ENCODE results near the gene WDR93. TPM values are rescaled to one million over a fixed set of nuclear protein-coding genes. Genes with fewer than 3 reads are reported as not detected.
A peak's percentile ranks its signal among the peaks of the same experiment; 100 is the strongest.

The WDR93 gene
- total RNA-seq, 1 experiment from 2014 or later = 0.33 TPM

DNA sequence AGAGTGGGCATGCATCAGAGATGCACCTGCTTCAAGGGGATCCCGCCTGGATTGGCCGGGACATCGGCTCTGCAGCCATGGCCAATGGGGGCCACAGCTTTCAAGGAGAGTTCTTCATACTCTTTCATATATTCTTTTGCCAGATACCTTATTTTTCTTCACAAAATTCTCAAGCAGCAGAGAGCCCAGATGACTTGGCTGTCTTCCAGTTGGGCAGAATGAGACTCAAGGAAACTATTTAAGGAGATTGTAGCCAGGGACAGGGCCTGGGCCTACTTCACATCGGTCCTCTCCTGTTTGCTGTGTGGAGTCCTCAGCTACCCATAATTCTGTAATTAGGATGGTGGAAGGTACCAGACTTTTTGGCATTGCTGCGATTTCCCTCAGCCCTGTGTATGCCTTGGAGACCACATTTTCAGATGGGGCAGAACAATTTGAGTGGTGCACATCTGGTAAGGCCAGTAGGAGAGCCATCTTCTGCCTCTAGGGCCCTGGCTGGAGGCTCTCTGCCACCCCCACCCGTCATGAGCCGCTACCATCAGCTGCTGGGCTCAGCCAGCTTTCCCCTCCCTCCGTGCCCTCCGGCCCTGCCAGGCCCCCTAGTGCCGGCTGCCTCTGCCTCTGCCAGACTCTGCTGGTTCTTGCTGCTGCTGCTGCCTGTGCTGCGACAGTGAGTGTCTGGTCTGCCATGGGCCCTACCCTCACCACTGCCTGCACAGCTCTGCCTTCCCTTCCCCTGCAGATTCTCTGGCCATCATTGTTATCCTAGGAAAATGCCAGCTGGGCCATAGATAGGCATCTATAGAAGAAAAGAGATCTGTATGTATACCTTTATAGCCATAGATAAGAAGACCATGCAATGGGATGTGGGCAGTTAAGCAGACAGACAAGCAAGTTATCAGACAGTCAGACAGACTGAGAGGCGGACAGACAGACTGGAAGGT lies 18.1 kb upstream of the WDR93 start:
- no peaks in the 10 kb centered on the region for H3K27me3 Mint-ChIP-seq (ENCODE audit: insufficient read depth, unreplicated experiment)
- BruUV-seq (replicated peaks) = no TSS peak
- DNase-seq (ENCODE audit: unreplicated experiment) = no peak
- no peak overlapping the region for H3K27ac Mint-ChIP-seq (ENCODE audit: low read depth, unreplicated experiment)
- ChIA-PET POLR2A (no interaction called here), CTCF (interaction anchor here (0.6 to 1.2 kb wide), 4 partner anchors 10 to 328 kb away, joined by 3 to 4 read pairs (median 3); no protein-coding TSS in a partner anchor)
- H3K36me3 Mint-ChIP-seq (ENCODE audit: insufficient read depth, unreplicated experiment) = no peaks in the 10 kb centered on the region
- TF ChIP-seq, protein P1, sequence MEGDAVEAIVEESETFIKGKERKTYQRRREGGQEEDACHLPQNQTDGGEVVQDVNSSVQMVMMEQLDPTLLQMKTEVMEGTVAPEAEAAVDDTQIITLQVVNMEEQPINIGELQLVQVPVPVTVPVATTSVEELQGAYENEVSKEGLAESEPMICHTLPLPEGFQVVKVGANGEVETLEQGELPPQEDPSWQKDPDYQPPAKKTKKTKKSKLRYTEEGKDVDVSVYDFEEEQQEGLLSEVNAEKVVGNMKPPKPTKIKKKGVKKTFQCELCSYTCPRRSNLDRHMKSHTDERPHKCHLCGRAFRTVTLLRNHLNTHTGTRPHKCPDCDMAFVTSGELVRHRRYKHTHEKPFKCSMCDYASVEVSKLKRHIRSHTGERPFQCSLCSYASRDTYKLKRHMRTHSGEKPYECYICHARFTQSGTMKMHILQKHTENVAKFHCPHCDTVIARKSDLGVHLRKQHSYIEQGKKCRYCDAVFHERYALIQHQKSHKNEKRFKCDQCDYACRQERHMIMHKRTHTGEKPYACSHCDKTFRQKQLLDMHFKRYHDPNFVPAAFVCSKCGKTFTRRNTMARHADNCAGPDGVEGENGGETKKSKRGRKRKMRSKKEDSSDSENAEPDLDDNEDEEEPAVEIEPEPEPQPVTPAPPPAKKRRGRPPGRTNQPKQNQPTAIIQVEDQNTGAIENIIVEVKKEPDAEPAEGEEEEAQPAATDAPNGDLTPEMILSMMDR (IDR thresholded peaks at IDR 0.05; ENCODE audit: unreplicated experiment) = no peak
- intact Hi-C loops (cut with micrococcal nuclease) = no loop called here
- H3K4me3 Mint-ChIP-seq (ENCODE audit: unreplicated experiment) = no peak overlapping the region
- H3K9me3 Mint-ChIP-seq (ENCODE audit: unreplicated experiment) = no peaks in the 10 kb centered on the region
- no peaks in the 10 kb centered on the region for H3K4me1 Mint-ChIP-seq (ENCODE audit: insufficient read depth, unreplicated experiment)

DNA sequence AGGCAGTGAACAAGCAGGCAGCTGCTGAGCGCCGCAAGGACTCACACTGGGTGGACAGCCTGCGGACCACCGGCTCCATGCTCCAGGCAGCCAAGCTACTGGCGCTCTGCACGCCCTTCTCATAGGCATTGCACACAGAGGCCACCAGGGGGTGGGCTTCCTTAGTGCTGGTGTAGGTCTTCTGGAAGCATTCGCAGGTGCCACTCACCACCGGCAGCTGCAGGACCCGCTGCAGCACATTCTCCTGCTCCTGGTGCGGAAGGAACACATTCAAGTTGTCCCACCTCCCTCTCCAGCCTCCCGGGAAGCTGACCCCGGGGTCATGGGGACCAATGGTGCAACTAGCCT lies 17.5 kb upstream of the WDR93 start:
- H3K4me1 Mint-ChIP-seq (ENCODE audit: insufficient read depth, unreplicated experiment) = no peaks in the 10 kb centered on the region
- intact Hi-C loops (cut with micrococcal nuclease) = no loop called here
- peak; percentile 53 for DNase-seq (ENCODE audit: unreplicated experiment)
- no peak overlapping the region for H3K4me3 Mint-ChIP-seq (ENCODE audit: unreplicated experiment)
- H3K9me3 Mint-ChIP-seq (ENCODE audit: unreplicated experiment) = no peaks in the 10 kb centered on the region
- BruUV-seq (replicated peaks) = no TSS peak
- no peak overlapping the region for H3K27ac Mint-ChIP-seq (ENCODE audit: low read depth, unreplicated experiment)
- POLR2A ChIA-PET = no interaction called here
- H3K36me3 Mint-ChIP-seq (ENCODE audit: insufficient read depth, unreplicated experiment) = no peaks in the 10 kb centered on the region
- CTCF ChIA-PET = interaction anchor here (0.6 to 1.2 kb wide), 3 partner anchors 10 to 916 kb away, joined by 3 to 4 read pairs (median 4); no protein-coding TSS in a partner anchor
- H3K27me3 Mint-ChIP-seq (ENCODE audit: insufficient read depth, unreplicated experiment) = no peaks in the 10 kb centered on the region
- TF ChIP-seq, protein P1 (IDR thresholded peaks at IDR 0.05; ENCODE audit: unreplicated experiment) = peak; percentile 23

DNA sequence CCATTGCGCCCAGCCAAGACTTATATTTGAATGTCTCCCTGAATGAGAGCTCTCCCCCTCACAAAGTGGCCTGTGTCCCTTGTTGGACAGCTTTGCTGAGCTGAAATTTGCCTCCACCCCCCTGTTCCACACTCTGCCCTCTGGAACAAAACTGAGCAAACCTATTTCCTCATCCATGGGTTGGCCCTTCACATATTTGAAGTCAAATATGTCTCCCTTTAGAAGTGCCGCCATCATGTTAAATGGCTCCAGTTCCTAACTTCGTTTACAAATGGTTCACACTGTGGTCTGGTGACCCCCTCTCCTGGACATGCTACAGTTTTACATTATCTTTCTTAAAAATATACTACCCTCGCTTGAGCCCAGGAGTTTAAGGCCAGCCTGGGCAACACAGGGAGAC lies 16.1 kb upstream of the WDR93 start:
- H3K27me3 Mint-ChIP-seq (ENCODE audit: insufficient read depth, unreplicated experiment) = no peaks in the 10 kb centered on the region
- POLR2A ChIA-PET = interaction anchor here (0.9 to 1.2 kb wide), 2 partner anchors 10 to 11 kb away, joined by 3 to 4 read pairs; no protein-coding TSS in a partner anchor
- no peak overlapping the region for H3K4me3 Mint-ChIP-seq (ENCODE audit: unreplicated experiment)
- no peak for DNase-seq (ENCODE audit: unreplicated experiment)
- H3K36me3 Mint-ChIP-seq (ENCODE audit: insufficient read depth, unreplicated experiment) = no peaks in the 10 kb centered on the region
- H3K27ac Mint-ChIP-seq (ENCODE audit: low read depth, unreplicated experiment) = no peak overlapping the region
- TF ChIP-seq, protein P1 (IDR thresholded peaks at IDR 0.05; ENCODE audit: unreplicated experiment) = no peak
- H3K4me1 Mint-ChIP-seq (ENCODE audit: insufficient read depth, unreplicated experiment) = no peaks in the 10 kb centered on the region
- BruUV-seq (replicated peaks) = no TSS peak
- H3K9me3 Mint-ChIP-seq (ENCODE audit: unreplicated experiment) = no peaks in the 10 kb centered on the region
- CTCF ChIA-PET = interaction anchor here (0.6 to 0.9 kb wide), 2 partner anchors 25 to 45 kb away, joined by 3 to 5 read pairs; no protein-coding TSS in a partner anchor
- intact Hi-C loops (cut with micrococcal nuclease) = no loop called here

DNA sequence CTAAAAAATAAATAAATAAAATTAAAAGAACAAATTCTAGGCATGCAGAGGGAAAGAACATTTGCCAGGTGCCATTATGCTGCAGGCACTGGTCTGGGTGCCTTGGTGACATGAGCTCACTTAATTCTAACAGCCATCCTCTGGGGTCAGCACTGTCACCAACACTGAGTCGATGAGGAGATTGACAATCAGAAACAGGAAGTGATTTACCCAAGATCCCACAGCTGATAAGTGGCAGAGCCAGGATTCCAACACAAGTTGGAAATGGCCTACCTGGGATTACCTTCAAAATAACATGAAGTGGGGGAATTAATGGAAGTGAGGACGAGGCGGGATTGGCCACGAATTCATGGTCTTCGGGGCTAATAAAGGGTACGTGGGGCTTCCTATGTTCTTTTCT lies 15.0 kb upstream of the WDR93 start:
- Mint-ChIP-seq H3K36me3 (ENCODE audit: insufficient read depth, unreplicated experiment) (no peaks in the 10 kb centered on the region), H3K27ac (ENCODE audit: low read depth, unreplicated experiment) (no peak overlapping the region), H3K9me3 (ENCODE audit: unreplicated experiment) (no peaks in the 10 kb centered on the region), H3K4me1 (ENCODE audit: insufficient read depth, unreplicated experiment) (peaks cover 8% of the 10 kb centered on the region), H3K27me3 (ENCODE audit: insufficient read depth, unreplicated experiment) (no peaks in the 10 kb centered on the region), H3K4me3 (ENCODE audit: unreplicated experiment) (no peak overlapping the region)
- DNase-seq (ENCODE audit: unreplicated experiment) = no peak
- TF ChIP-seq, protein P1 (IDR thresholded peaks at IDR 0.05; ENCODE audit: unreplicated experiment) = no peak
- BruUV-seq (replicated peaks) = no TSS peak
- intact Hi-C loops (cut with micrococcal nuclease) = no loop called here
- POLR2A ChIA-PET = no interaction called here
- CTCF ChIA-PET = interaction anchor here (0.6 to 1.5 kb wide), 4 partner anchors 24 to 1199 kb away, joined by 3 to 6 read pairs (median 4); no protein-coding TSS in a partner anchor

Data from MCF 10A (cell line).